Measurements from ENCODE around the gene LARP6.
"Not testable (repeated sequence)": the region's sequence is repeated elsewhere in the genome, so short reads cannot be mapped to it uniquely, and the experiment has no call there.

The LARP6 gene

GRCh38 chr15:70873232-70874054, 19.5 kb upstream of the LARP6 start:
- Histone ChIP-seq H3K4me3 (ENCODE audit: low read depth, low read length) (no peak overlapping the region), H3K27ac (no peak overlapping the region), H3K36me3 (replicated peaks) (no peaks in the 10 kb centered on the region), H3K27me3 (replicated peaks) (no peaks in the 10 kb centered on the region)
- in situ Hi-C loops (cut with HindIII; ENCODE audit: low pct_ligation_motif_present, low sequenced_read_pairs): no loop called here
- TF ChIP-seq, protein P1, sequence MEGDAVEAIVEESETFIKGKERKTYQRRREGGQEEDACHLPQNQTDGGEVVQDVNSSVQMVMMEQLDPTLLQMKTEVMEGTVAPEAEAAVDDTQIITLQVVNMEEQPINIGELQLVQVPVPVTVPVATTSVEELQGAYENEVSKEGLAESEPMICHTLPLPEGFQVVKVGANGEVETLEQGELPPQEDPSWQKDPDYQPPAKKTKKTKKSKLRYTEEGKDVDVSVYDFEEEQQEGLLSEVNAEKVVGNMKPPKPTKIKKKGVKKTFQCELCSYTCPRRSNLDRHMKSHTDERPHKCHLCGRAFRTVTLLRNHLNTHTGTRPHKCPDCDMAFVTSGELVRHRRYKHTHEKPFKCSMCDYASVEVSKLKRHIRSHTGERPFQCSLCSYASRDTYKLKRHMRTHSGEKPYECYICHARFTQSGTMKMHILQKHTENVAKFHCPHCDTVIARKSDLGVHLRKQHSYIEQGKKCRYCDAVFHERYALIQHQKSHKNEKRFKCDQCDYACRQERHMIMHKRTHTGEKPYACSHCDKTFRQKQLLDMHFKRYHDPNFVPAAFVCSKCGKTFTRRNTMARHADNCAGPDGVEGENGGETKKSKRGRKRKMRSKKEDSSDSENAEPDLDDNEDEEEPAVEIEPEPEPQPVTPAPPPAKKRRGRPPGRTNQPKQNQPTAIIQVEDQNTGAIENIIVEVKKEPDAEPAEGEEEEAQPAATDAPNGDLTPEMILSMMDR (IDR thresholded peaks at IDR 0.05; ENCODE audit: low read depth, low read length, missing control alignments): no peak
- no peak for DNase-seq

DNA sequence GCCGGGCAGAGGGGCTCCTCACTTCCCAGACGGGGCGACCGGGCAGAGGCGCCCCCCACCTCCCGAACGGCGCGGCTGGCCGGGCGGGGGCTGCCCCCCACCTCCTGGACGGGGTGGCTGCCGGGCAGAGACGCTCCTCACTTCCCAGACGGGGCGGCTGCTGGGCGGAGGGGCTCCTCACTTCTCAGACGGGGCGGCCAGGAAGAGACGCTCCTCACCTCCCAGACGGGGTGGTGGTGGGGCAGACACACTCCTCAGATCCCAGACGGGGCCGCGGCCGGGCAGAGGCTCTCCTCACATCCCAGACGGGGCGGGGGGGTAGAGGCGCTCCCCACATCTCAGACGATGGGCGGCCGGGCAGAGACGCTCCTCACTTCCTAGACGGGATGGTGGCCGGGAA, 17.5 kb upstream of the LARP6 start:
- H3K36me3 ChIP-seq (replicated peaks); H3K4me3 ChIP-seq (ENCODE audit: low read depth, low read length); in situ Hi-C loops (cut with HindIII; ENCODE audit: low pct_ligation_motif_present, low sequenced_read_pairs); DNase-seq; H3K27me3 ChIP-seq (replicated peaks); H3K27ac ChIP-seq: not testable (repeated sequence)

GRCh38 chr15:70870051-70870450, 16.1 kb upstream of the LARP6 start:
- H3K4me3 ChIP-seq (ENCODE audit: low read depth, low read length): no peak overlapping the region

GRCh38 chr15:70869346-70869745, 15.4 kb upstream of the LARP6 start:
- in situ Hi-C loops (cut with HindIII; ENCODE audit: low pct_ligation_motif_present, low sequenced_read_pairs): no loop called here
- H3K27ac ChIP-seq: no peak overlapping the region

More at GRCh38 chr15:70870051-70870450, 16.1 kb upstream of the LARP6 start:
- TF ChIP-seq, protein P1 (IDR thresholded peaks at IDR 0.05; ENCODE audit: low read depth, low read length, missing control alignments): no peak
- Histone ChIP-seq H3K36me3 (replicated peaks) (no peaks in the 10 kb centered on the region), H3K27me3 (replicated peaks) (no peaks in the 10 kb centered on the region), H3K27ac (no peak overlapping the region)
- in situ Hi-C loops (cut with HindIII; ENCODE audit: low pct_ligation_motif_present, low sequenced_read_pairs): no loop called here
- peak; percentile 48 for DNase-seq

GRCh38 chr15:70867911-70868467, 14.0 kb upstream of the LARP6 start:
- Histone ChIP-seq H3K36me3 (replicated peaks) (no peaks in the 10 kb centered on the region), H3K27me3 (replicated peaks) (no peaks in the 10 kb centered on the region), H3K4me3 (ENCODE audit: low read depth, low read length) (no peak overlapping the region), H3K27ac (no peak overlapping the region)
- in situ Hi-C loops (cut with HindIII; ENCODE audit: low pct_ligation_motif_present, low sequenced_read_pairs): no loop called here
- DNase-seq: no peak
- TF ChIP-seq, protein P1 (IDR thresholded peaks at IDR 0.05; ENCODE audit: low read depth, low read length, missing control alignments): no peak

More at GRCh38 chr15:70869346-70869745, 15.4 kb upstream of the LARP6 start:
- TF ChIP-seq, protein P1 (IDR thresholded peaks at IDR 0.05; ENCODE audit: low read depth, low read length, missing control alignments): no peak
- H3K4me3 ChIP-seq (ENCODE audit: low read depth, low read length): no peak overlapping the region
- DNase-seq: no peak
- H3K27me3 ChIP-seq (replicated peaks): no peaks in the 10 kb centered on the region
- no peaks in the 10 kb centered on the region for H3K36me3 ChIP-seq (replicated peaks)

- Histone ChIP-seq H3K27me3 (replicated peaks) (no peaks in the 10 kb centered on the region), H3K4me3 (ENCODE audit: low read depth, low read length) (no peak overlapping the region), H3K36me3 (replicated peaks) (no peaks in the 10 kb centered on the region), H3K27ac (no peak overlapping the region)
- in situ Hi-C loops (cut with HindIII; ENCODE audit: low pct_ligation_motif_present, low sequenced_read_pairs): no loop called here
- TF ChIP-seq, protein P1 (IDR thresholded peaks at IDR 0.05; ENCODE audit: low read depth, low read length, missing control alignments): no peak
- DNase-seq: no peak
These were observed 13.2 kb upstream of the LARP6 start for GRCh38 chr15:70866982-70867641.
